ENCODE data around the gene PCDH7.

DNA sequence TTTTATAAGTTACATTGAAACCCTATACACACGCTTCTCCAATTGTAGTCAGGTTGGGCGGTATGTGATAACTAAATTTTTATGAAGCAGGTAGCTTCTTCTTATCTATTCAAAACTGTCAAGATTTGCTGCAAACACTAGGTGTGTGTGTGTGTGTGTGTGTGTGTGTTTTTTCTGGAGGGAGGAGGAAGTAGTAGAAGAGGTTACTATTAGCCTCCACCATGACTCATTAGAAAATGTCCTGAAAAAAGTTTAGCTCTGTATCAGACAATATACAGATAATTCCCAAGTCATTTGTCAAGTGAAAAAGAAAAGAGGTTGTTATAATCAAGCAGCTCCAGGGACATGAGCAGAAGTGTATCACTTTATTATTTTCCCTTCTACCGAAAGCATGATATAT lies 33.9 kb downstream of the PCDH7 start:
- TF ChIP-seq, protein P1, sequence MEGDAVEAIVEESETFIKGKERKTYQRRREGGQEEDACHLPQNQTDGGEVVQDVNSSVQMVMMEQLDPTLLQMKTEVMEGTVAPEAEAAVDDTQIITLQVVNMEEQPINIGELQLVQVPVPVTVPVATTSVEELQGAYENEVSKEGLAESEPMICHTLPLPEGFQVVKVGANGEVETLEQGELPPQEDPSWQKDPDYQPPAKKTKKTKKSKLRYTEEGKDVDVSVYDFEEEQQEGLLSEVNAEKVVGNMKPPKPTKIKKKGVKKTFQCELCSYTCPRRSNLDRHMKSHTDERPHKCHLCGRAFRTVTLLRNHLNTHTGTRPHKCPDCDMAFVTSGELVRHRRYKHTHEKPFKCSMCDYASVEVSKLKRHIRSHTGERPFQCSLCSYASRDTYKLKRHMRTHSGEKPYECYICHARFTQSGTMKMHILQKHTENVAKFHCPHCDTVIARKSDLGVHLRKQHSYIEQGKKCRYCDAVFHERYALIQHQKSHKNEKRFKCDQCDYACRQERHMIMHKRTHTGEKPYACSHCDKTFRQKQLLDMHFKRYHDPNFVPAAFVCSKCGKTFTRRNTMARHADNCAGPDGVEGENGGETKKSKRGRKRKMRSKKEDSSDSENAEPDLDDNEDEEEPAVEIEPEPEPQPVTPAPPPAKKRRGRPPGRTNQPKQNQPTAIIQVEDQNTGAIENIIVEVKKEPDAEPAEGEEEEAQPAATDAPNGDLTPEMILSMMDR (IDR thresholded peaks at IDR 0.05; ENCODE audit: poor library complexity, severe bottlenecking): no peak
- TF ChIP-seq SMC3 (conservative IDR thresholded peaks at IDR 0.05; ENCODE audit: poor library complexity): no peak
